NCI-H2196 treated with DMSO at 0.1 percent for 48 hours (cell line): ENCODE measurements around the gene CAMTA1.

ENCODE experiments used
- DNase-seq: peaks from one replicate; lab custom pipeline; 2025; ENCODE audit not compliant: unreplicated experiment; lab: John Stamatoyannopoulos, UW

Gene CAMTA1

GRCh38 chr1:7632681-7633080 lies 847.4 kb downstream of the CAMTA1 start:
- DNase-seq: no peak

DNA sequence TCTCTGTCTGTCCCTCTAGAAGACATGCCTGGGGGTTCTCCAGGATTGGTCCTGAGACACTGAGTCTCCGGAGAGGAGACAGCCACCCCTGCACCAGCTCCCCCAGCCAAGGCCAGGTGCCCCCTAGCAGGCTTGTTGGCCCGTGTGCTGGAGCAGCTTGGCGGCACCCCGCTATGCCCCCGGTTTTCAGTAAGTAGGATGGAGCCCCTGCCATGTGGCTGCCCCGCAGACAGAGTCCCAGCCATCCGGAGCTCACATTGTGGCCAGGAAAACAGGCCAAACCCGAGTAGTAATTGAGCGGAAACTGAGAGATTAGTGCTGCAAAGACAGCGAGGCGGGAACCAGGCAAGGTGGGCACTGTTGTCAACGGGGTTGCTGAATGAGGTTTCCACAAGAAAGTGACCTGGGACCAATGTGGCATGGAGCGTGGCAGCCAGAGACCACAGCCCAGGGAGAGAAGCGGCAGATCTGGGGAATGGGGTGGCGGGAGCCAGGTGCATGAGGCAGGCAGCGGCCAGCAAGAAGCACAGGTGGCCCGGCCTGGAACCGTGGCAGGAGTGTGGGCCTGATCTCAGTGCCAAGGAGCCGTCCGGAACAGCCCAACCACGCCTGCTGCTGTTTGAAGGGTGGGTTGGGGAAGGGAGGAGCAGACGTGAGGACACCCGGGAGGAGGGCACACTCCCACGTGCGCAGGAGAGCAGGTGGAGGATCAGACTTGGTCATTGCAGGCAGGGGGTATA lies 848.4 kb downstream of the CAMTA1 start:
- DNase-seq: no peak

DNA sequence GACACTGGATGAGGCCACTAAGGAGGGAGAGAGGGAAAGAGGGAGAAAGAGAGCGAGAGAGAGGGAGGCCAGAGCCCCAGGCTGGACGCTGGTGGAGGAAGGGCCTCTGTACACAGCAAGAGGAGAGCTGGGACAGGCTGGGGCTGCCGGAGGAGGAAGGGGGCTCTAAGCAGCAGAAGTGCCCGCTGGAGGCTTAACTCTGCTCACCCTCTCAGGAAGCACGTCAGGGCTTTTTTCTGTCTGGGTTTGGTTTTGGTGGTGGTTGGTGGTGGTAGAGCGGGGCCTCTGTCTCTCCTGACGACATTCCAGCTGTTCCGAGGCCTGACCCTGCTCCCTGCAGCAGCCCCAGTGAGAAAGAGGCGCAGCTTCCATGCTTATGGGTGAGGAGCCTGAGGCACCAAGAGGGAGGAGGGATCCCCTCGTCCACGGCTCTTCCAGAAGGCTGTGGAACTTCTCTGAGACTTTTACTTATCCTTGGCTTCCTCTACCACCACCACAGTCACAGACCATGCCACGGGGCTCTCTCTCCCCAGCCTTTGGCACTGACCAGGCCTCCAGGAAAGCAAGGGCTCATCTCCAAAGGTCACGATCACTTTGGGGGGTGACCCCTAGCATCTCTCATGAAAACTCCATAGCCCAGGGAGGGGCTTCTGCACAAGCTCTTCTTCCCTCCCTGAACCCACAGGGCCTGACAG lies 849.4 kb downstream of the CAMTA1 start:
- no peak for DNase-seq

GRCh38 chr1:7636795-7637526 lies 851.7 kb downstream of the CAMTA1 start:
- DNase-seq: no peak

GRCh38 chr1:7638078-7638477 lies 852.8 kb downstream of the CAMTA1 start:
- DNase-seq: no peak

- DNase-seq: no peak
Observed at GRCh38 chr1:7639435-7640131, 854.3 kb downstream of the CAMTA1 start.

DNA sequence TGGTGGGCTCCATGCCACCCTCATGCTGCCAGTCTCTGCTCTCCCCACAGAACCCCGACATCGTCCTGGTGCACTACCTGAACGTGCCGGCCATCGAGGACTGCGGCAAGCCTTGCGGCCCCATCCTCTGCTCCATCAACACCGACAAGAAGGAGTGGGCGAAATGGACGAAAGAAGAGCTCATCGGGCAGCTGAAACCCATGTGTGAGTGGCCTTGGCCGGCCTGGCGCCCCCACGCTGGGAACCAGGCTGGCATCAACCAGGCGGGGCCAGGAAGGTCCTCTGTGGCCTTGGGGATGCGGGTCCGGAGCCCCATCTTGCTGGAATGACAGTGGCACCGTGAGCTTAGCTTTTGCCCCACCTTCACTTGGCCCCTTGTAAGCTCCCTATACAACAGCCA lies 855.1 kb downstream of the CAMTA1 start:
- DNase-seq: no peak

DNA sequence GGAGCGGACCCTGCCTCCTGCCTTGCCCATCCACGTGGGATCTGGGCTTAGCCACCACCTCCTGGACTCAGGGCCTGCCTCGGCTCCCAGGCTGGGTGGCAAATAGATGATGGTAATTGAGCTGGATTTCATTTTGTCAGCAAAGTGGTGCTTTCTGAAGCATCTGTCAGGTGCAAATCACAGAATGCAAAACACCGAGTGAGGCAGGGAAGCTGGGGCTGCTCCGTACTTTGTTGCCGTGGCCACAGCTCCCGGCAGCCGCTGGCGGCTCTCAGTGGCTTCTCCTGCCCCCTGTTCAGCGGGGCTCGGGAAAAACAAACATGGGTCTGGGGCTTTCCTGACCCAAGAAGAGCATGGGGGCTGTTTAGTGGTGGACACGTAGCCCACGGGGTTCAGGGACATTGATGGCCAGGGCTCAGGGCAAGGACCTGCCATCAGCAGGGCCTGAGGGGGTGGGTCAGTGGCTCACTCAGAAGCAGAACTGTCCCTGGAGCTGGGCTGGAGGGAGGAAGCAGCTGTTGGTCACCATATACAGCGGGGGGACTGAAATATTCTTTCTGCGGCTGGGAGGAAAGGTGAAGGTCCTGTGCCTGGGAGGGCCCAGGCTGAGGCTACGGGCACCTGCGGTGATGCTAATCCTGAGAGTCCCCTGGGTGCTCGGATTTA lies 855.8 kb downstream of the CAMTA1 start:
- DNase-seq: no peak

DNA sequence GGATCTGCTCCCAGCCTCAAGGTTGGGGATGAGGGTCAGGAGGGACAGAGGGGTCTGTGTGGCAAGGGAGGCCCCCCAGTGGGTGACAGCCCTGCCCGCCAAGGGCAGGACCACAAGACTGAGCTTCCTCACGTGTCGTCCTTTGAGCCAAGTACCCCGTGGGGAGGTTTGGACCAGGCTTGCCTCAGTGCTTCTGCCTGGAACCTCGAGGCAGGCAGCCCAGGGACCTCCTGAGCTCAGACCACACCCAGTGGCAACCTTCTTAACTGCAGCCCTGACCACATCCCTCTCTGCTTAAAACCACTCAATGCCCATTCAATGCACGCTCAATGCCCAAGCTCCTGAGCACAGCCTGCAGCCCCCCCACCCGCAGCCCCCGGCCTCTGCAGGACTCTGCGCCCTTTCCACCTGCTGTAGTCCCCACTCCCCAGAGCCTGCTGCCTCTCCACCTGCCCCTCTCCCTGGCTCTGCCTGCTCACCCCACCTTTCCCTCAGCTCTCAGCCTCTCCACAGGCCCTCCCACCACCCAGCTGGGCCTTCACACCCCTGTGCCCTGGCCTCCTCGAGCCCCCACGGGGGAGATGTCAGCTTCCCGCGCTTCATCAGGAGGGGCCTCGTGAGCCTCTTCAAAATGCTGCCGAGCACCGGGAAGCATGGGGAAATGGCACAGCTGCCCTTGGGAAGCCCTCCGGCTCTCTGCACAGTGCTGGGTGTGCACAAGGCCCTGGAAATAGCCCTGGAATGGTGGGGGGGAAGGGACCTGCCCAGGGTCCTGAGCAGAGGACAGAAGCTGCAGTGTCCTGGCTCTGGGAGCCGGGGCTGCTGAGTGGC lies 856.5 kb downstream of the CAMTA1 start:
- no peak for DNase-seq

DNA sequence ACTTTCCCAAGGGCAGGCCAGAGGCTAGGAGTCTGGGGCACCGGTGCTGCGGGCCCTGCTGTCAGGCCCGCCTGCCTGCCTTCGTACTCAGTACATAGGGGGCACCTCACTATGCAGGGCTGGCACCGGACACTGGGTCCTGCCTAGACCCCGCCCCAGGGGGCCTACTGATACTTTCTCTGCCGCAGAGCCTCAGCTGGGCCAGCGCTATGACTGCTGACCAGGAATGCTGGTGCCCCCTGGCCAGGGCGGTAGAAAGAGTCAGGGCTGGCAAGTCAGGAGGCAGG lies 857.1 kb downstream of the CAMTA1 start:
- DNase-seq: no peak

- DNase-seq: no peak
Observed at GRCh38 chr1:7642781-7643529, 857.7 kb downstream of the CAMTA1 start.

DNA sequence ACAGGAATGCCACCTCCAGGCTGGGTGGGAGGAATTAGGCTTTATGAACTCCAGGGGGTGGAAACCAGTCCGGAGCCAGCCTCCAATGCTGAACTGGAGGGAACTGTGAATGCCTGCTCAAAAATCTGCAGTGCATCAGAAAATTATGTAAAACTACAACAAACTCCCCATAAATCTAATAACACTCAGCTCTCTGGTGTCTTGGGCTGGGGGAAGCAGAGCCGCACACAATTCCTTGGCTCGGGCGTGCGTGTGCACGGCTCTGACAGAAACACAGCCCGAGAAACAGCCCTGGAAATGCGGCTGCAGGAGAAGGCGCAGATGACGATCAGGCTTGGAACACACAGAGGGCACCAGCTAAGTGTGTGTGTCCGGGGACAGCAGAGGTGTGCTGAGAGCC lies 858.3 kb downstream of the CAMTA1 start:
- no peak for DNase-seq

GRCh38 chr1:7644086-7644485 lies 858.8 kb downstream of the CAMTA1 start:
- DNase-seq: no peak

- peak; percentile 91 for DNase-seq
Observed at GRCh38 chr1:7644961-7645750, 859.9 kb downstream of the CAMTA1 start.

- DNase-seq: no peak
Observed at GRCh38 chr1:7645751-7646048, 860.4 kb downstream of the CAMTA1 start.

GRCh38 chr1:7646164-7646563 lies 860.9 kb downstream of the CAMTA1 start:
- no peak for DNase-seq

- DNase-seq: peak; percentile 49
Observed at GRCh38 chr1:7646981-7647901, 862.0 kb downstream of the CAMTA1 start.
